IMR-90 (cell line): ENCODE measurements around the gene VPS13C. TPM values are rescaled to one million over a fixed set of nuclear protein-coding genes. Genes with fewer than 3 reads are reported as not detected.

Source experiments
- ATAC-seq: fragments of 200-7000 bp; cut with Tn5 transposase; 2 replicates; pipeline ENCODE4 v1.9.1; 2020; ENCODE audit warnings: low read depth, mild to moderate bottlenecking, moderate library complexity
- BruUV-seq: library from RNA; stranded (reverse); fragments of 400-500 nt; replicated peaks from 2 replicates; lab custom pipeline; 2021; lab: Mats Ljungman, UMichigan
- CTCF ChIA-PET: fragments of 300-600 bp; formaldehyde crosslinking; extraction: SDS; loops from one replicate; lab custom pipeline; 2021; ENCODE audit warnings: antibody characterized with exemption; lab: Yijun Ruan, JAX
- POLR2A ChIA-PET: fragments of 300-600 bp; sonication (Branson Sonifier 250); formaldehyde crosslinking; loops from one replicate; lab custom pipeline; 2022; ENCODE audit warnings: antibody characterized with exemption; ENCODE audit not compliant: unreplicated experiment; lab: Charles Lee
- DNase-seq: peaks from one replicate; pipeline ENCODE4 v3.0.0; 2013
- H2AFZ ChIP-seq: replicated peaks from 2 replicates; pipeline ENCODE3; 2013; ENCODE audit warnings: low read length, mild to moderate bottlenecking; ENCODE audit not compliant: poor library complexity
- H2AK5ac ChIP-seq: 2 replicates; pipeline ENCODE4 v1.6.1; 2013; ENCODE audit warnings: low read depth, low read length, inconsistent platforms
- H2AK9ac ChIP-seq: replicated peaks from 2 replicates; pipeline ENCODE3; 2013; ENCODE audit warnings: mild to moderate bottlenecking, low read depth, low read length, moderate library complexity; ENCODE audit not compliant: poor library complexity
- H2BK120ac ChIP-seq: 2 replicates; pipeline ENCODE4 v1.6.1; 2013; ENCODE audit warnings: low read depth, low read length, inconsistent platforms
- H2BK15ac ChIP-seq: 3 replicates; pipeline ENCODE4 v1.6.1; 2013; ENCODE audit warnings: low read depth, low read length, inconsistent platforms
- H2BK20ac ChIP-seq: 2 replicates; pipeline ENCODE4 v1.6.1; 2013; ENCODE audit warnings: low read depth, mild to moderate bottlenecking, inconsistent platforms, low read length, moderate library complexity
- H2BK5ac ChIP-seq: 2 replicates; pipeline ENCODE4 v1.6.1; 2013; ENCODE audit warnings: mild to moderate bottlenecking, low read depth, low read length, inconsistent platforms; ENCODE audit not compliant: poor library complexity, severe bottlenecking
- H3K14ac ChIP-seq: replicated peaks from 2 replicates; pipeline ENCODE4 v1.6.1; 2013; ENCODE audit warnings: low read depth, low read length, inconsistent platforms
- H3K18ac ChIP-seq: 2 replicates; pipeline ENCODE4 v1.6.1; 2013; ENCODE audit warnings: low read depth, low read length, control low read depth
- H3K23ac ChIP-seq: 2 replicates; pipeline ENCODE4 v1.6.1; 2013; ENCODE audit warnings: low read depth, low read length, inconsistent platforms
- H3K27ac ChIP-seq: 2 replicates; pipeline ENCODE4 v1.5.1; 2013; ENCODE audit warnings: mild to moderate bottlenecking, control low read depth, low read length; ENCODE audit not compliant: insufficient read depth
- H3K27me3 ChIP-seq: 2 replicates; pipeline ENCODE4 v1.6.1; 2013; ENCODE audit warnings: low read length; ENCODE audit not compliant: control insufficient read depth, insufficient read depth
- H3K36me3 ChIP-seq: 2 replicates; pipeline ENCODE4 v1.6.1; 2013; ENCODE audit warnings: low read length, mixed read lengths; ENCODE audit not compliant: control insufficient read depth, insufficient read depth
- H3K4ac ChIP-seq: 2 replicates; pipeline ENCODE4 v1.6.1; 2013; ENCODE audit warnings: low read depth, low read length, inconsistent platforms
- H3K4me1 ChIP-seq: 2 replicates; pipeline ENCODE4 v1.6.1; 2013; ENCODE audit warnings: low read length, mixed read lengths; ENCODE audit not compliant: control insufficient read depth, insufficient read depth
- H3K4me2 ChIP-seq: 2 replicates; pipeline ENCODE4 v1.6.1; 2013; ENCODE audit warnings: low read depth, mild to moderate bottlenecking, control low read depth, low read length, moderate library complexity
- H3K4me3 ChIP-seq: 2 replicates; pipeline ENCODE4 v1.5.1; 2013; ENCODE audit warnings: low read depth, mild to moderate bottlenecking, control low read depth, low read length, moderate library complexity; ENCODE audit not compliant: insufficient read depth
- H3K56ac ChIP-seq: 2 replicates; pipeline ENCODE4 v1.6.1; 2013; ENCODE audit warnings: low read length, inconsistent platforms; ENCODE audit not compliant: insufficient read depth; ENCODE audit errors: extremely low read depth
- H3K79me1 ChIP-seq, 2 experiments: 2 replicates each; pipeline ENCODE4 v1.6.1; 2013; ENCODE audit warnings: low read length in 2 of 2, inconsistent platforms in 1 of 2, low read depth in 1 of 2
- H3K9ac ChIP-seq: 2 replicates; pipeline ENCODE4 v1.6.1; 2013; ENCODE audit warnings: low read depth, low read length, control low read depth
- H3K9me1 ChIP-seq: 2 replicates; pipeline ENCODE4 v1.6.1; 2013; ENCODE audit warnings: low read length, inconsistent platforms; ENCODE audit not compliant: insufficient read depth
- H3K9me3 ChIP-seq: 2 replicates; pipeline ENCODE4 v1.6.1; 2013; ENCODE audit warnings: low read length; ENCODE audit not compliant: control insufficient read depth, insufficient read depth
- H4K20me1 ChIP-seq: 2 replicates; pipeline ENCODE4 v1.6.1; 2013; ENCODE audit warnings: low read length, inconsistent platforms; ENCODE audit not compliant: insufficient read depth
- H4K5ac ChIP-seq: 2 replicates; pipeline ENCODE4 v1.6.1; 2013; ENCODE audit warnings: mild to moderate bottlenecking, low read depth, low read length, control low read depth
- H4K8ac ChIP-seq, 2 experiments: 2 replicates each; pipeline ENCODE4 v1.6.1; 2013; ENCODE audit warnings: low read depth in 2 of 2, low read length in 2 of 2, control low read depth in 1 of 2, inconsistent platforms in 1 of 2
- H4K91ac ChIP-seq: 2 replicates; pipeline ENCODE4 v1.6.1; 2013; ENCODE audit warnings: low read depth, low read length, inconsistent platforms; ENCODE audit not compliant: insufficient read depth
- NFE2L2 ChIP-seq: fragments of 150-350 bp; IDR thresholded peaks from 2 replicates; pipeline ENCODE4 v1.6.1; 2016; ENCODE audit warnings: low read depth, mild to moderate bottlenecking, low read length
- SMC3 ChIP-seq: fragments of 150-350 bp; IDR thresholded peaks from 2 replicates; pipeline ENCODE4 v1.6.1; 2016; ENCODE audit warnings: low read depth, mild to moderate bottlenecking, antibody characterized with exemption, low read length, moderate library complexity
- WGBS, 2 experiments: methylation state at CpG; one replicate each; pipeline versions ENCODE4 v1.1.5 to v1.1.7; 2013; ENCODE audit warnings: missing lambda C conversion rate in 2 of 2; ENCODE audit not compliant: insufficient read length in 1 of 2; ENCODE audit errors: extremely low coverage in 2 of 2; 5-methylcytosine and 5-hydroxymethylcytosine counted together
- dilution Hi-C: fragments of 300-500 bp; cut with HindIII; formaldehyde crosslinking; loops from one replicate; pipeline ENCODE4 v1.14.3; 2018; ENCODE audit warnings: low sequenced_read_pairs; ENCODE audit not compliant: unreplicated experiment
- in situ Hi-C: fragments of 300-500 bp; cut with MboI; formaldehyde crosslinking; loops from 3 replicates; pipeline ENCODE4 v1.14.3; 2019; ENCODE audit warnings: low sequenced_read_pairs, inconsistent platforms, mixed read lengths
- intact Hi-C: fragments of 100-400 bp; cut with micrococcal nuclease; formaldehyde crosslinking; loops from 2 replicates; pipeline ENCODE4 v1.10.0; 2022
- polyA plus RNA-seq, 3 experiments: library from polyadenylated mRNA; depleted of rRNA; stranded (reverse); fragments of >200 nt; gene quantifications; 2 replicates each; pipeline ENCODE4 v1.2.3, GENCODE V29; 2012; ENCODE audit warnings: low replicate concordance in 1 of 3
- total RNA-seq: library from RNA; depleted of rRNA; stranded (reverse); fragments of >200 nt; gene quantifications from 2 replicates; pipeline ENCODE4 v1.2.3, GENCODE V29; 2012

The VPS13C gene
- total and polyA plus RNA-seq, 2 of the 4 experiments (the other 2 are of a cell fraction), result 8.1 to 32.8 TPM

DNA sequence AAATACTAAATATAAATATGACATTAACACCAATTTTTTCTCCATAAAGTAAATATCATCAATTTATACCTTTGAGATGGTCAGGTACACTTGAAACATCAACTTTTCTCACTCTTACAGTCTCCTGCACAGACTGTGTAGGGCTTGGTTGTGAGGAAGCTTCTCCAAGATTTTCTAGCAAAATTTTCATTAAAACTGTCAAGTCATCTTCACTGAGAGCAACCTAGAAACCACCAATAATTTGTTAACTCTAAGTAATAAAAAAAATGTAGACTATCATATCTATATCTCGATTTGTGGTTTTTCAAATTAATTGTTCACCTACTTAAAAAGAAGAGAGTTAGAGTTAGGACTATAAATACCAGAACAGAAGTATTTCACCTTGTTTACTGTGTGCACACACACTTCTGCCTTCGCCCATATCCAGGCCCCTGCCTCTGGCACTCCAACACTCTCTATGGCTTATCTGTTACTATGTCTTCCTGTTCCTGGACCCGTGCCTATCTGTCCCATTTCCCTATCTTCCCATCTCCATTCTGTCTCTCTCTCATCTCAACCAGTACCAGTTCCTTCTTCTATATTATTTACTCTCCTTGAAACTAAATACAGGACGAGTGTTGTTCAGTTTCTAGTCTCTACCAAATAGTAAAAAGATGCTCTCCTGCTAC, 123.6 kb downstream of the VPS13C start:
- H2BK120ac ChIP-seq, result no peak overlapping the region
- no peak overlapping the region for H3K4ac ChIP-seq
- no peak overlapping the region for H2AFZ ChIP-seq
- no peak overlapping the region for H3K23ac ChIP-seq
- no peak overlapping the region for H3K18ac ChIP-seq
- no peak overlapping the region for H2BK20ac ChIP-seq
- no peak overlapping the region for H3K27ac ChIP-seq
- 73% methylated on average over 2 of the region's 4 CpGs; no CpG with 5 or more reads in 1 of the 2 experiments for WGBS, 2 experiments
- intact Hi-C loops (no loop called here), dilution Hi-C loops (no loop called here), in situ Hi-C loops (no loop called here)
- no peak overlapping the region for H3K4me3 ChIP-seq
- H2AK5ac ChIP-seq, result no peak overlapping the region
- H4K5ac ChIP-seq, result no peak overlapping the region
- no peaks in the 10 kb centered on the region for H3K9me1 ChIP-seq
- H4K91ac ChIP-seq, result no peak overlapping the region
- no peaks in the 10 kb centered on the region for H3K27me3 ChIP-seq
- no peaks in the 10 kb centered on the region for H4K20me1 ChIP-seq
- BruUV-seq, result no TSS peak
- POLR2A ChIA-PET, result no interaction called here
- no peak overlapping the region for H3K4me2 ChIP-seq
- no peak for ATAC-seq
- H3K79me1 ChIP-seq, result no peaks in the 10 kb centered on the region
- H3K4me1 ChIP-seq, result no peaks in the 10 kb centered on the region
- H3K56ac ChIP-seq, result no peak overlapping the region
- TF ChIP-seq NFE2L2 (peak; percentile 60; the same call in 1 of the 2 replicates), SMC3 (no peak)
- no peak overlapping the region for H4K8ac ChIP-seq
- no peak overlapping the region for H2BK5ac ChIP-seq
- H3K36me3 ChIP-seq, result 0 out of 2 replicates have a peak, but pooled peaks cover 1% of the 10 kb centered on the region
- H3K14ac ChIP-seq, result no peak overlapping the region
- no peak for DNase-seq
- H2AK9ac ChIP-seq, result no peak overlapping the region
- no peak overlapping the region for H2BK15ac ChIP-seq
- CTCF ChIA-PET, result interaction anchor here (0.7 kb wide), 1 partner anchor 115 kb away, joined by 3 read pairs; no protein-coding TSS in a partner anchor
- H3K9me3 ChIP-seq, result no peaks in the 10 kb centered on the region
- no peak overlapping the region for H3K9ac ChIP-seq
